Sigmoid colon (tissue), 4 donors: ENCODE results near the gene TMEM9B.

Source experiments
- CTCF ChIP-seq, 4 experiments: fragments of 450-650 bp in 3 of 4; fragments of 200-600 bp in 1 of 4; IDR thresholded peaks; one replicate each; pipeline ENCODE4 v1.5.1; 2016 to 2019; ENCODE audit warnings: antibody characterized with exemption in 4 of 4, mild to moderate bottlenecking in 3 of 4, moderate library complexity in 2 of 4
- POLR2AphosphoS5 ChIP-seq, 4 donors: sonication (generic); formaldehyde crosslinking; IDR thresholded peaks; one replicate each; pipeline ENCODE4 v1.6.1; 2017; ENCODE audit warnings: antibody characterized with exemption in 4 of 4

- TF ChIP-seq CTCF (IDR thresholded peaks at IDR 0.05) (no peak), POLR2AphosphoS5 (IDR thresholded peaks at IDR 0.05) (no peak)
These were observed 26.6 kb downstream of the TMEM9B start for GRCh38 chr11:8937659-8938058.
